Keratinocyte (primary cell): ENCODE data around the gene VSIG10L2.

ENCODE experiments used
- CTCF ChIP-seq, 3 experiments: IDR thresholded peaks in 1 of 3; conservative IDR thresholded peaks in 1 of 3; optimal IDR thresholded peaks in 1 of 3; 2 replicates in 2 of 3; 3 replicates in 1 of 3; pipeline versions ENCODE3 to v1.5.1; 2011; ENCODE audit warnings: low read length in 3 of 3, mild to moderate bottlenecking in 3 of 3, moderate library complexity in 2 of 3, control low read depth in 1 of 3, inconsistent platforms in 1 of 3; ENCODE audit not compliant: insufficient read depth in 2 of 3; ENCODE audit errors: extremely low read depth in 1 of 3
- EZH2 ChIP-seq: IDR thresholded peaks from one replicate; pipeline ENCODE4 v1.6.1; 2012; ENCODE audit warnings: inconsistent platforms, mild to moderate bottlenecking, low read length, moderate library complexity

- TF ChIP-seq EZH2 (no peak), CTCF (optimal IDR thresholded peaks at IDR 0.05 in 1 of 3, IDR thresholded peaks at IDR 0.05 in 1 of 3, conservative IDR thresholded peaks at IDR 0.05 in 1 of 3; ENCODE audit: extremely low read depth in 1 of 3, insufficient read depth in 2 of 3, low read length in 3 of 3) (no peak)
Observed at GRCh38 chr11:125901872-125902271, 44.0 kb upstream of the VSIG10L2 start.
